ENCODE results near the gene OR2T2.
"Not testable (repeated sequence)": the region's sequence is repeated elsewhere in the genome, so short reads cannot be mapped to it uniquely, and the experiment has no call there.

GRCh38 chr1:248436303-248436702, 9.1 kb upstream of the OR2T2 start:
- TF ChIP-seq POLR2A (conservative IDR thresholded peaks at IDR 0.05); STAT5B (CRISPR knock-in tag; IDR thresholded peaks at IDR 0.05); CBX3 (IDR thresholded peaks at IDR 0.05; ENCODE audit: borderline replicate concordance in 1 of 2, low read length in 2 of 2); E2F8 (IDR thresholded peaks at IDR 0.05; ENCODE audit: low read depth, partially characterized antibody); BCLAF1 (IDR thresholded peaks at IDR 0.05; ENCODE audit: borderline replicate concordance in 1 of 2, control insufficient read depth in 1 of 2, low read depth in 2 of 2, low read length in 1 of 2); ZNF263 (CRISPR knock-in tag; IDR thresholded peaks at IDR 0.05; ENCODE audit: borderline replicate concordance); EP300 (IDR thresholded peaks at IDR 0.05; ENCODE audit: low read length); AFF4 (CRISPR knock-in tag; IDR thresholded peaks at IDR 0.05); CTCF (IDR thresholded peaks at IDR 0.05 in 2 of 3, conservative IDR thresholded peaks at IDR 0.05 in 1 of 3; ENCODE audit: insufficient read depth in 2 of 3, low read depth in 1 of 3, low read length in 3 of 3): not testable (repeated sequence)

Measured in K562 (cell line).